GM12892 (cell line): ENCODE results near the gene KLHL8. TPM values are rescaled to one million over a fixed set of nuclear protein-coding genes. Genes with fewer than 3 reads are reported as not detected.
A peak's percentile ranks its signal among the peaks of the same experiment; 100 is the strongest.

ENCODE experiments used
- DNase-seq: peaks from one replicate; pipeline ENCODE4 v3.0.0; 2011; ENCODE audit not compliant: insufficient read length
- FAIRE-seq: peaks from 2 replicates; lab custom pipeline; 2011; peaks lifted over from hg19 to GRCh38; lab: Jason Lieb, UNC
- POLR2A ChIP-seq: IDR thresholded peaks from 2 replicates; pipeline ENCODE4 v1.6.1; 2011; ENCODE audit warnings: low read depth, low read length, control low read depth
- POLR2AphosphoS5 ChIP-seq: IDR thresholded peaks from 2 replicates; pipeline ENCODE4 v1.6.1; 2011; ENCODE audit warnings: low read depth, low read length, control low read depth
- TAF1 ChIP-seq: IDR thresholded peaks from 2 replicates; pipeline ENCODE4 v1.6.1; 2011; ENCODE audit warnings: low read depth, mild to moderate bottlenecking, control low read depth, low read length, borderline replicate concordance
- polyA plus RNA-seq: library from polyadenylated mRNA; unstranded; fragments of >200 nt; gene quantifications from one replicate; pipeline ENCODE4 v1.2.1, GENCODE V29; 2012; ENCODE audit warnings: missing spikeins, inconsistent platforms; ENCODE audit not compliant: missing spikeins

KLHL8 gene
- 6.2 TPM for polyA plus RNA-seq

DNA sequence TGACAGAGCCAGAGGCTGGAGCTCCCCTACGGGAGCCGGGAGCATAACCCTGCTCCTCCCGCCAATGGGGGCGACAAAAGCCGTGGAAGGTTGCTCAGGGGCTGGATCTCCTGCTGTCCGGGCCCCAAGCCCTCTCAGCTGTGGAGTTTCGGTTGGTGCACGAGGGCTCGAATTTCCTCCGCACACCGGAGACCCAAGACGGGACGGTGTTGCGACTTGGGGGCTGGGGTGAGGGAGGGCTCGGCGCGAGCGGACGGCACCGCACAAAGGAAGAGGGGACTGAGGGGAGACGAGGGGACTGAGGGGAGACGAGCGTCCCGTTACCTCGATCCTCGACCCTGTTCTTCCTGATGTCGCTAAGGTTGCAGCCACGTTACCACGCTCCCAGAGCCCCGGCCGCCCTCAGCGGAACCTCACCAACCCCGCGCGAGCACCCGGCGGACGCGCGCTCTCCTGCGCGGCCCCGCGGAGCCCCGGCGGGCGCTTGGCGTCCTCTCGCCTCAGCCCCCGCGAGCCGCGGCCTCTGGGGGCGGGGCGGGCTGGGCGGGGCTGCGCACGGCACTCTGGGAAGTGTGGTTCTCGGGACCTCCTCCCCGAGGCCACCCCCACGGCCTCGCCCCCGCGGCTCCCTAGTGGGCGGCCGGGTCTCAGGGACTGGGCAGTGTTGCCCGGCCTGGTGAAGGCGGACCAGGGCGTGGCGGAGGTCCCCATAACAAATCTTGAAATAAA is at the start of gene KLHL8:
Gene KLHL8 (minus strand): TSS at position 525 of the 729 bp plus-strand sequence. CDS start 25,079 bp downstream, outside the sequence.
- FAIRE-seq (peak; percentile 96), DNase-seq (peak; percentile 83)
- TF ChIP-seq POLR2AphosphoS5 (peak; percentile 97), TAF1 (peak; percentile 63; the same call in 1 of the 2 replicates), POLR2A (peak; percentile 98)

DNA sequence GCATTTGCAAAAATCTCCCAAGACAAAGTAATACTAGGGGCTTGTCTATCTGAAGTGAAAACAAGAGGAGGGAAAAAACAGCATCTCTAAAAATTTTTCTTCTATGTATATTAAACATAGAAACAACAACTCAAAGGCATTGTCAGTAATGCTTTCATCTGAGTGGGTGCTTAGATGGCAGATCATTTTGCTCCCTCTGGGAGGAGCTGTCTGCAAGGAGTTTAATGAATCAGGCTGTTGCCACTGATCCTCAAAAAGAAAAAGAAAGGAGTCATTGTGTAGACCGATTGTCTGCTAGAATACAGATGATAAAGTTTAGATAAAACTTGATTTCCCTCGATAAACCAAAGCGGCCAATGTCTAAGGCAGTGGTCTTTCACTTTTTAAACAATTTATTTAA is 49.7 kb upstream of the KLHL8 start:
- DNase-seq (no peak), FAIRE-seq (no peak)
- TF ChIP-seq POLR2AphosphoS5 (no peak), TAF1 (no peak), POLR2A (no peak)

DNA sequence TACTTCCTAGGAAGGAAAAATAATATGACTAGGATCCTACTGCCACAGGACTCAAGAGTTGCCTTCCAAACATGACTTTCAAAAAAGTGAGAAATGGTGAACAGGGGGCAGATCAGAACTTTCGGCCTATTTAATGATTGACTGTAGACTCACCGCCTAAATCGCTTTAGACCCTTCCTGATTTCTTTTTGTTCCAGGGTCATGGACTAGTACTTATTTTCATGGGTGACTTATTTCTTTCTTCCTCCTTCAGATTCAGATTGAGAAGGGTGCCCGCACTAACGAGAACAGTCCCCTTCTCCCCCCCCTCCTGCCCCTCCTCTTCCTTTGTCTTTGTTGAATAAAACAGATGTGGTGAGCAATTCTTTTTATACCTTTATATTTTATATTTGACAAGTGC is 48.0 kb upstream of the KLHL8 start:
- FAIRE-seq (no peak), DNase-seq (no peak)
- TF ChIP-seq TAF1 (no peak), POLR2AphosphoS5 (no peak), POLR2A (no peak)

DNA sequence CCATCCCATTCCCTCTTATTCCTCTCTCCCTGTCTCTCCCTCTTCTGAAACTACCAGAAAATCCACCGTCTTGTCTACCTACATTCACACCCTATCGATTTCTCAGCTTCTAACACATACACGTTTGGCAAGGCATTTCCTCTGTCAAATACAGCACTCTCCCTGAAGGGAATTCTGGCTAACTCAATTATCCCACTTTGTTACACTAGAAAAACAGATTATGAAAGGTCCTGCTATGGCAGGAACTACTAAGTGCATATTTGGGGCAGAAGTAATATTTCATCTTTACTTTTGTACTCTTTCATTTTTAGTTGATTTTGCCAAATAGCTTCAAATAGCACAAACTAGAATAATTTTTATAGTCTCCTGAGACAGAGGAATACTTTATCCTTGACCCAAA is 46.6 kb upstream of the KLHL8 start:
- TF ChIP-seq POLR2AphosphoS5 (no peak), TAF1 (no peak), POLR2A (no peak)
- no peak for FAIRE-seq
- DNase-seq = no peak

DNA sequence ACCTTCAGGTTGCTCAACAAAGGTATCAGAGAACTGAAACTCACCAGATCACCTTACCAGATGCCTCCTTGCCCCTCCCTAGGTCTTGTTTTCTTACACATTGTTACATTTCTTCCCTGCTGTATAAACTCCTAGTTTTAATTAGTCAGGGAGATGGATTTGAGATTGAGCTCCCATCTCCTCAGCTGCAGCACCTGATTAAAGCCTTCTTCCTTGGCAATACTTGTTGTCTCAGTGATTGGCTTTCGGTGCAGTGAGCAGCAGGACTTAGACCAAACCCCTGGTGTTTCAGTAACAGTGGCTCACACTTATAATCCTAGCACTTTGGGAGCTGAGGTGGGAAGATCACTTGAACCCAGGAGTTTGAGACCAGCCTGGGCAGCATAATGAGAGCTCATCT is 42.5 kb upstream of the KLHL8 start:
- no peak for TF ChIP-seq TAF1
- TF ChIP-seq POLR2A = no peak
- TF ChIP-seq POLR2AphosphoS5 = no peak
- FAIRE-seq (no peak), DNase-seq (no peak)

DNA sequence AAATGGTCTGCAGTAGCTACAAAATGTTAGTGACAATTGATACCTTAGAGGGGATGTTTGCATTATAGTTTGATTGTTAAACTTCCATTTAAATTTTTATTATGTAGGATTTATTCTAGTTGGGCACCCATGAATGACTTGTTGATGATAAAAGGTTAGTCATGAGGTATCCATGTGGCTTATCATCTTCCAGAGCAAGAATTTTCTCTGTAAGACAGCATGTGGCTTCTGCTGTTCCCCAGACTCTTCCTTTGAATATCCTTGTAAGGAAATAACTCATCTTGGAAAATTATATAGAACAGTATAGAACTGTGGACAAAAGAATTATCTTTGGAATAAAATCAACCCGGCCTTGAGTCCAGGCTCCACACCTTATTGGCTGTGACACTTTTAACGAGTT is 40.1 kb upstream of the KLHL8 start:
- FAIRE-seq = no peak
- DNase-seq = no peak
- TF ChIP-seq POLR2A = no peak

DNA sequence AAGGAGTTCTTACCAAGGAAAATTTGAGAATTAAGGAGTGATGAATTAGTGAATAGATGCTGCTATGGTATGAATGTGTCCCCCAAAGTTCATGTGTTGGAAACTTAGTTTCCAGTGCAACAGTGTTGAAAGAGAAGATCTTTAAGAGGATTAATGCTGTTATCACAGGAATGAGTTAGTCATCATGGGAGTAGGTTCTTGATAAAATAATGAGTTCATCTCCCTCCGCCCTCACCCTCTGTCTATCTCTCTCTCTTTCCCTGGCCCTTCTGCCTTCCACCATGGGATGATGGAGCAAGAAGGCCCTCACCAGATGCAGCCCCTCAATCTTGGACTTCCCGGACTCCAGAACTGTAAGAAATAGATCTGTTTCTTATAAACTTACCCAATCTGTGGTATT is 38.3 kb upstream of the KLHL8 start:
- TF ChIP-seq TAF1 (no peak), POLR2AphosphoS5 (no peak), POLR2A (no peak)
- DNase-seq (no peak), FAIRE-seq (no peak)

DNA sequence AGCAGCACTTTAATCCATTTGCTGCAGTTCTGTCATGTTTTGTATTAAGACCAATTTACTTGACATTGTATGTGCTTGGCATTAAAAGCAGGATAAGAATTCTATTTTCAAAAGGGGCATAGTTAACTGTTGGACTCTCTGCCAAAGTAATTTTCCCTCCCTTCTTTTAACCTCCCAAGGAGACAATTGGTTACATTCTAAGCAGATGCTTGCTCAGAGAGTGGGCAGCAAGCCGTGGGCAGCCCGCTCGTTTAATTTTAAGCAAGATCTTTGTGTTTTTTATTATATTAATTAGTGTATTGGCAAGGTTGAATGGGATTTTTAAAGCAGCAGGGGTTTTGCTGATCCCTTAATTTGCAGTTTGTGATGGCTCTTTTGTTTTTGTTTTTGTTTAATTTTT is 37.1 kb upstream of the KLHL8 start:
- TF ChIP-seq POLR2AphosphoS5 (no peak), TAF1 (no peak)
- DNase-seq (no peak), FAIRE-seq (no peak)

DNA sequence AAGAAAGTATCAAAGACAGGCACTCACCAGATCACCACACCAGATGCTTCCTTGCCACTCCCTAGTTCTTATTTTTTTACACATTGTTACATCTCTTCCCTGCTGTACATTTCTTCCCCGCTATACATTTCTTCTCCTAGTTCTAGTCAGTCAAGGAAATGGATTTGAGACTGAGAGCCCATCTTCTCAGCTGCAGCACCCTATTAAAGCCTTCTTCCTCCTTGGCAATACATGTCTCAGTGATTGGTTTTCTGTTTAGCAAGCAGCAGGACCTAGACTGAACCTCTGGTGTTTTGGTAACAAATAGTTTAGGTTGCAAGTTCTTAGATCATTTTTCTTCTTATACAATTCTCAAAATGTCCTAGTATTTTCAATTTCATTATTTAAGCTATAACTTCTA is 35.3 kb upstream of the KLHL8 start:
- FAIRE-seq (no peak), DNase-seq (no peak)
- TF ChIP-seq POLR2A = no peak
- TF ChIP-seq TAF1 = no peak
- no peak for TF ChIP-seq POLR2AphosphoS5

DNA sequence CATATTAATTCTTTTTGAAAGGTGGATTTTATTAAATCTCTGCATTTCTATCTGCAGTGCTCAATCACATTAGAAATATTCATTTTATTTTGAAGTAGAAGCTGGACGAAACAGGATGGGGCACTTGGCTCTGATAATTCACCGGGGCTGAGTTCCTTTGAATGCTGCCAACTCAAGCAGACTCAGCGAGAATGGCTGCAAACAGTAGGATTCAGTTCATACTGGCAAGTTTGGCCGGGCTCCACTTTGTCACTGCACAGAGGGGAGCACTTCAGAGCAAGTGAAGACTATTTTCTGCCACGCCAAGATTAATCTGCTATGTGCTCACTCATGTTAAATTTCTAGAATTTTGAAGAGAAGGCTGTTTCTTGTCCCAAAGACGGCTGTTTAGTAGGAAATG is 30.7 kb upstream of the KLHL8 start:
- FAIRE-seq (no peak), DNase-seq (no peak)
- TF ChIP-seq TAF1 (no peak), POLR2AphosphoS5 (no peak), POLR2A (no peak)

DNA sequence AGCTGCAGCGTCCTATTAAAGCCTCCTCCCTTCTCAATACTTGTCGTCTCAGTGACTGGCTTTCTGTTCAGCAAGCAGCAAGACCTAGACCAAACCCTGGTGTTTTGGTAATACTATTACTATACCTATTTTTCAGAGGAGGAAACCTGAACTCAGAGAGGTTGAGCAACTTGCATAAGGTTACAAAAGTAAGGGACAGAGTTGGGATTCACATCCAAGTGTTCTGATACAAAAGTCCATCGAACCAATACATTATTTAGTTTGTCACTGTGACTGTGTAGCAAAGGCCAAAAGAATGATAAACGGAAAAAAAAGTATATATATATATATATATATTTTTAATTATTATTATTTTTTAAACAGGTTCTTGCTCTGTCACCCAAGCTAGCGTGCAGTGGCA is 29.9 kb upstream of the KLHL8 start:
- no peak for DNase-seq
- no peak for FAIRE-seq
- TF ChIP-seq TAF1 (no peak), POLR2A (no peak), POLR2AphosphoS5 (no peak)

DNA sequence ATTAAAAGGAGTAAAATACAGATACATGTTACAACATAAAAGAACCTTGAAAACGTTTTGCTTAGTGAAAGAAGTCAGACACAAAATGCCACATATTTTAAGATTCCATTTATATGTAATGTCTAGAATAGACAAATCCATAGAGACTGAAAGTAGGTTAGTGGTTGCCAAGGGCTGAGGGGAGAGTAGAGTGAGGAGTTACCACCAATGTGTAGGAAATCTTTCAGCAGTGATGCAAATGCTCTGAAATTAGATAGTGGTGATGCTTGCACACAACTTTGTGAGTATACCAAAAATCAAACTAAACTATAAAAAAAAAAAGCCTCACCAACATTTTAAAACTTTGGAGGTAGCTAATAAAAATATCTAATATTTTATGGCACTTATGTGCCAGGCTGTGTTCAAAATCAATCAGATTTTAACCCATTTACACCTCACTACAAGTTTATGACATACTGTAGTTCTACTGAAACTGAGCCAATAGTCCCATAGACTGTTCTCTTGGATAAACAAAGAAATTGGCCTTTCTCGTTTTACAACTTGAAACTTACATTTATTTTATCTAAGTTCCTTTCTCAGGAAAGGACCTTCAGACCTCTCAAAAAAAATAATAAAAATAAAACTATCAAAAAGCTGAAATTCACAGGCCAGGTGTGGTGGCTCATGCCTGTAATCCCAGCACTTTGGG is 29.1 kb upstream of the KLHL8 start:
- TF ChIP-seq POLR2A (no peak), TAF1 (no peak), POLR2AphosphoS5 (no peak)
- FAIRE-seq (no peak), DNase-seq (no peak)
